Ovary (tissue), 3 donors: ENCODE data around the gene TMCC3.

Source experiments
- EP300 ChIP-seq: sonication (generic); formaldehyde crosslinking; IDR thresholded peaks from one replicate; pipeline ENCODE4 v1.6.1; 2017; ENCODE audit warnings: antibody characterized with exemption
- TF ChIP-seq, protein P1 (sequence below), 3 donors: fragments of 450-650 bp in 2 of 3; fragments of 200-600 bp in 1 of 3; IDR thresholded peaks; one replicate each; pipeline versions ENCODE4 v1.5.1 to v1.8.0; 2016 to 2022; ENCODE audit warnings: antibody characterized with exemption in 3 of 3, mild to moderate bottlenecking in 1 of 3
- donor health status: DM: no; HTN: no; CAD: no.

DNA sequence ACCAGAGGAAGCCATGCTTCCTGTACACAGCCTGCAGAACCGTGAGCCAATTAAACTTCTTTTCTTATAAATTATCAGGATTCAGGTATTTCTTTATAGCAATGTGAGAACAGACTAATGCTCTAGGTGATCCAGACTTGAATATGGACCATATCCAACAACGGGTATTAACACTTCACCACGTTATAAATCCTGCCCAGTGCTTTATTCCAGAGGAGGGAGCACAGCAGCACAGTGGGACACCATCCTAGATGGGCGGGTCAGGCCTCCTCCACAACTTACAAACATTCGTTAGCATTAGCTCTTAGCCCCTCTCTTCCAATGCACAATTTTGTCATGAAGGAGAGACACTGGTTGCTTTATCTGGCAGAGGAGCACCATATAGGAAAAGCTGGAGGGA, 66.0 kb downstream of the TMCC3 start:
- TF ChIP-seq, protein P1, sequence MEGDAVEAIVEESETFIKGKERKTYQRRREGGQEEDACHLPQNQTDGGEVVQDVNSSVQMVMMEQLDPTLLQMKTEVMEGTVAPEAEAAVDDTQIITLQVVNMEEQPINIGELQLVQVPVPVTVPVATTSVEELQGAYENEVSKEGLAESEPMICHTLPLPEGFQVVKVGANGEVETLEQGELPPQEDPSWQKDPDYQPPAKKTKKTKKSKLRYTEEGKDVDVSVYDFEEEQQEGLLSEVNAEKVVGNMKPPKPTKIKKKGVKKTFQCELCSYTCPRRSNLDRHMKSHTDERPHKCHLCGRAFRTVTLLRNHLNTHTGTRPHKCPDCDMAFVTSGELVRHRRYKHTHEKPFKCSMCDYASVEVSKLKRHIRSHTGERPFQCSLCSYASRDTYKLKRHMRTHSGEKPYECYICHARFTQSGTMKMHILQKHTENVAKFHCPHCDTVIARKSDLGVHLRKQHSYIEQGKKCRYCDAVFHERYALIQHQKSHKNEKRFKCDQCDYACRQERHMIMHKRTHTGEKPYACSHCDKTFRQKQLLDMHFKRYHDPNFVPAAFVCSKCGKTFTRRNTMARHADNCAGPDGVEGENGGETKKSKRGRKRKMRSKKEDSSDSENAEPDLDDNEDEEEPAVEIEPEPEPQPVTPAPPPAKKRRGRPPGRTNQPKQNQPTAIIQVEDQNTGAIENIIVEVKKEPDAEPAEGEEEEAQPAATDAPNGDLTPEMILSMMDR (IDR thresholded peaks at IDR 0.05) = no peak
- TF ChIP-seq EP300 = no peak
